Upper lobe of left lung (tissue), 4 donors: ENCODE data around the gene NBPF14.
"Not testable (repeated sequence)": the region's sequence is repeated elsewhere in the genome, so short reads cannot be mapped to it uniquely, and the experiment has no call there.

ENCODE experiments used
- EP300 ChIP-seq, 4 donors: sonication (generic); formaldehyde crosslinking; IDR thresholded peaks; one replicate each; pipeline ENCODE4 v1.5.1; 2017; ENCODE audit warnings: antibody characterized with exemption in 4 of 4, control low read depth in 2 of 4
- POLR2A ChIP-seq, 4 donors: fragments of 450-650 bp; IDR thresholded peaks; one replicate each; pipeline ENCODE4 v1.5.1; 2016 to 2017; ENCODE audit warnings: antibody characterized with exemption in 4 of 4, mild to moderate bottlenecking in 2 of 4
- POLR2AphosphoS5 ChIP-seq, 2 donors: sonication (generic); formaldehyde crosslinking; IDR thresholded peaks; one replicate each; pipeline ENCODE4 v1.5.1; 2017; ENCODE audit warnings: antibody characterized with exemption in 2 of 2
- TF ChIP-seq, protein P1 (sequence below), 6 experiments: fragments of 450-650 bp in 4 of 6; fragments of 200-600 bp in 2 of 6; sonication (generic) in 2 of 6; IDR thresholded peaks; one replicate each; pipeline ENCODE4 v1.5.1; 2016 to 2019; ENCODE audit warnings: antibody characterized with exemption in 6 of 6

GRCh38 chr1:148625451-148625850, 29.6 kb upstream of the NBPF14 start:
- TF ChIP-seq, protein P1, sequence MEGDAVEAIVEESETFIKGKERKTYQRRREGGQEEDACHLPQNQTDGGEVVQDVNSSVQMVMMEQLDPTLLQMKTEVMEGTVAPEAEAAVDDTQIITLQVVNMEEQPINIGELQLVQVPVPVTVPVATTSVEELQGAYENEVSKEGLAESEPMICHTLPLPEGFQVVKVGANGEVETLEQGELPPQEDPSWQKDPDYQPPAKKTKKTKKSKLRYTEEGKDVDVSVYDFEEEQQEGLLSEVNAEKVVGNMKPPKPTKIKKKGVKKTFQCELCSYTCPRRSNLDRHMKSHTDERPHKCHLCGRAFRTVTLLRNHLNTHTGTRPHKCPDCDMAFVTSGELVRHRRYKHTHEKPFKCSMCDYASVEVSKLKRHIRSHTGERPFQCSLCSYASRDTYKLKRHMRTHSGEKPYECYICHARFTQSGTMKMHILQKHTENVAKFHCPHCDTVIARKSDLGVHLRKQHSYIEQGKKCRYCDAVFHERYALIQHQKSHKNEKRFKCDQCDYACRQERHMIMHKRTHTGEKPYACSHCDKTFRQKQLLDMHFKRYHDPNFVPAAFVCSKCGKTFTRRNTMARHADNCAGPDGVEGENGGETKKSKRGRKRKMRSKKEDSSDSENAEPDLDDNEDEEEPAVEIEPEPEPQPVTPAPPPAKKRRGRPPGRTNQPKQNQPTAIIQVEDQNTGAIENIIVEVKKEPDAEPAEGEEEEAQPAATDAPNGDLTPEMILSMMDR (IDR thresholded peaks at IDR 0.05), result not testable (repeated sequence)
- TF ChIP-seq POLR2A, POLR2AphosphoS5, EP300 (IDR thresholded peaks at IDR 0.05): not testable (repeated sequence)
